ENCODE measurements around the gene YWHAB.

DNA sequence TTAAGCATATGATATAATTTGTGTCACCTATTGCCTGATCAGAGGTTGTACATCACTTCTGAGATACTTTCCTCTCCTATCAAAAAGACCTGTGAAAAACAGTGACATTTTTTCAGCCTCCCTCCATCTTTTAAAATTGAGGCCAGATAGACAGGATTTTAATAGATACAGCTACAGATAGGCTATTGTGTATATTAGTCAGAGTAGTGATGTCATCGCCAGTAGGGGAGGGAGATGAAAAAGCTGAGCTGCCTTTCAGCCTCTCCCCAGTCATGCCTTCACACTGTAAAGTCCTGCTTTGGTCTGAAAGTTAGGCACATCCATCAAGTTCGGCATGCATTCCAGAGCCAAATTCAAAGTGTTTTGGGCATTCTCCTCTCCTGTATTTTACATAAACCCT, 16.5 kb downstream of the YWHAB start:
- TF ChIP-seq, protein P1, sequence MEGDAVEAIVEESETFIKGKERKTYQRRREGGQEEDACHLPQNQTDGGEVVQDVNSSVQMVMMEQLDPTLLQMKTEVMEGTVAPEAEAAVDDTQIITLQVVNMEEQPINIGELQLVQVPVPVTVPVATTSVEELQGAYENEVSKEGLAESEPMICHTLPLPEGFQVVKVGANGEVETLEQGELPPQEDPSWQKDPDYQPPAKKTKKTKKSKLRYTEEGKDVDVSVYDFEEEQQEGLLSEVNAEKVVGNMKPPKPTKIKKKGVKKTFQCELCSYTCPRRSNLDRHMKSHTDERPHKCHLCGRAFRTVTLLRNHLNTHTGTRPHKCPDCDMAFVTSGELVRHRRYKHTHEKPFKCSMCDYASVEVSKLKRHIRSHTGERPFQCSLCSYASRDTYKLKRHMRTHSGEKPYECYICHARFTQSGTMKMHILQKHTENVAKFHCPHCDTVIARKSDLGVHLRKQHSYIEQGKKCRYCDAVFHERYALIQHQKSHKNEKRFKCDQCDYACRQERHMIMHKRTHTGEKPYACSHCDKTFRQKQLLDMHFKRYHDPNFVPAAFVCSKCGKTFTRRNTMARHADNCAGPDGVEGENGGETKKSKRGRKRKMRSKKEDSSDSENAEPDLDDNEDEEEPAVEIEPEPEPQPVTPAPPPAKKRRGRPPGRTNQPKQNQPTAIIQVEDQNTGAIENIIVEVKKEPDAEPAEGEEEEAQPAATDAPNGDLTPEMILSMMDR (IDR thresholded peaks at IDR 0.05; ENCODE audit: insufficient read depth, low read length, poor library complexity, severe bottlenecking): no peak
- no peak for TF ChIP-seq EZH2phosphoT487 (conservative IDR thresholded peaks at IDR 0.05; ENCODE audit: low read length)

Measured in SU-DHL-6 (cell line).